OCI-LY1 (cell line): ENCODE results near the gene GNG2.

ENCODE experiments used
- H2AFZ ChIP-seq: fragments of 200-600 bp; sonication (generic), shearing (Covaris generic); 2 replicates; pipeline ENCODE4 v1.6.0; 2014; ENCODE audit warnings: antibody characterized with exemption, mild to moderate bottlenecking, low read length
- H3F3A ChIP-seq: fragments of 200-600 bp; sonication (generic), shearing (Covaris generic); 2 replicates; pipeline ENCODE4 v1.6.0; 2014; ENCODE audit warnings: mild to moderate bottlenecking, antibody characterized with exemption, low read length, moderate library complexity; ENCODE audit not compliant: insufficient read depth
- H3K27ac ChIP-seq: fragments of 200-600 bp; sonication (generic); 2 replicates; pipeline ENCODE4 v1.5.1; 2014; ENCODE audit warnings: low read length, mixed run types, mild to moderate bottlenecking, low read depth; ENCODE audit not compliant: poor library complexity, severe bottlenecking
- H3K27me3 ChIP-seq: fragments of 200-600 bp; sonication (generic); 2 replicates; pipeline ENCODE4 v1.6.0; 2014; ENCODE audit warnings: antibody characterized with exemption, mild to moderate bottlenecking, low read length, moderate library complexity; ENCODE audit not compliant: insufficient read depth
- H3K36me3 ChIP-seq: fragments of 200-600 bp; sonication (generic); 2 replicates; pipeline ENCODE4 v1.6.1; 2014; ENCODE audit warnings: mild to moderate bottlenecking, antibody characterized with exemption, low read length, moderate library complexity, mixed read lengths; ENCODE audit not compliant: insufficient read depth
- H3K4me1 ChIP-seq: fragments of 200-600 bp; sonication (generic); 2 replicates; pipeline ENCODE4 v1.5.1; 2014; ENCODE audit warnings: mild to moderate bottlenecking, low read length, moderate library complexity; ENCODE audit not compliant: insufficient read depth, severe bottlenecking
- H3K4me2 ChIP-seq: fragments of 200-600 bp; sonication (generic), shearing (Covaris generic); 2 replicates; pipeline ENCODE4 v1.6.1; 2014; ENCODE audit warnings: low read length
- H3K4me3 ChIP-seq: fragments of 200-600 bp; sonication (generic); 2 replicates; pipeline ENCODE4 v1.5.1; 2014; ENCODE audit warnings: low read length, low read depth, mild to moderate bottlenecking, mixed read lengths; ENCODE audit not compliant: poor library complexity, severe bottlenecking
- H3K79me2 ChIP-seq: fragments of 200-600 bp; shearing (Covaris generic); 2 replicates; pipeline ENCODE4 v1.6.1; 2016; ENCODE audit warnings: mixed run types, low read length, mixed read lengths; ENCODE audit not compliant: insufficient read depth
- H3K9ac ChIP-seq: fragments of 200-600 bp; sonication (generic), shearing (Covaris generic); 2 replicates; pipeline ENCODE4 v1.6.1; 2014; ENCODE audit warnings: mild to moderate bottlenecking, low read length, mixed read lengths
- H3K9me2 ChIP-seq: fragments of 200-600 bp; sonication (generic), shearing (Covaris generic); 2 replicates; pipeline ENCODE4 v1.6.1; 2014; ENCODE audit warnings: low read depth, mild to moderate bottlenecking, low read length, mixed read lengths
- H3K9me3 ChIP-seq: fragments of 200-600 bp; shearing (Covaris generic); 2 replicates; pipeline ENCODE4 v1.6.1; 2014; ENCODE audit warnings: low read length, mixed read lengths
- H4K20me1 ChIP-seq: fragments of 200-600 bp; sonication (generic), shearing (Covaris generic); 2 replicates; pipeline ENCODE4 v1.6.0; 2016; ENCODE audit warnings: mild to moderate bottlenecking, low read length; ENCODE audit not compliant: insufficient read depth
- CTCF ChIP-seq: fragments of 200-600 bp; sonication (generic), shearing (Covaris generic); IDR thresholded peaks from 2 replicates; pipeline ENCODE4 v1.5.1; 2017; ENCODE audit warnings: mild to moderate bottlenecking, antibody characterized with exemption, low read length, moderate library complexity, mixed read lengths
- EZH2 ChIP-seq: fragments of 200-600 bp; sonication (generic), shearing (Covaris generic); IDR thresholded peaks from 2 replicates; pipeline ENCODE4 v1.8.0; 2017; ENCODE audit warnings: borderline replicate concordance, mixed run types, mild to moderate bottlenecking, antibody characterized with exemption, low read length, moderate library complexity, mixed read lengths

Gene GNG2

GRCh38 chr14:52018252-52018651 is 157.8 kb downstream of the GNG2 start:
- no peak for TF ChIP-seq EZH2
- TF ChIP-seq CTCF: no peak
- H3K4me1 ChIP-seq: no peaks in the 10 kb centered on the region
- H3K9ac ChIP-seq: no peak overlapping the region
- H3K27ac ChIP-seq: no peak overlapping the region
- no peak overlapping the region for H2AFZ ChIP-seq
- no peaks in the 10 kb centered on the region for H3F3A ChIP-seq
- H3K79me2 ChIP-seq: no peaks in the 10 kb centered on the region
- no peaks in the 10 kb centered on the region for H3K27me3 ChIP-seq
- H3K36me3 ChIP-seq: no peaks in the 10 kb centered on the region
- H3K9me3 ChIP-seq: no peaks in the 10 kb centered on the region
- H3K4me3 ChIP-seq: no peak overlapping the region
- H3K9me2 ChIP-seq: no peaks in the 10 kb centered on the region
- no peaks in the 10 kb centered on the region for H4K20me1 ChIP-seq
- no peak overlapping the region for H3K4me2 ChIP-seq

GRCh38 chr14:52018970-52019369 is 158.6 kb downstream of the GNG2 start:
- H2AFZ ChIP-seq: no peak overlapping the region
- H3K9me2 ChIP-seq: no peaks in the 10 kb centered on the region
- no peak overlapping the region for H3K9ac ChIP-seq
- H3K4me2 ChIP-seq: no peak overlapping the region
- no peaks in the 10 kb centered on the region for H3F3A ChIP-seq
- no peaks in the 10 kb centered on the region for H3K79me2 ChIP-seq
- no peak for TF ChIP-seq EZH2
- no peak for TF ChIP-seq CTCF
- no peaks in the 10 kb centered on the region for H3K9me3 ChIP-seq
- H3K27me3 ChIP-seq: no peaks in the 10 kb centered on the region
- H3K4me3 ChIP-seq: no peak overlapping the region
- H3K4me1 ChIP-seq: no peaks in the 10 kb centered on the region
- no peak overlapping the region for H3K27ac ChIP-seq
- H4K20me1 ChIP-seq: no peaks in the 10 kb centered on the region
- H3K36me3 ChIP-seq: no peaks in the 10 kb centered on the region
